ENCODE measurements around the gene PLEKHA6. TPM values are rescaled to one million over a fixed set of nuclear protein-coding genes. Genes with fewer than 3 reads are reported as not detected.
A peak's percentile ranks its signal among the peaks of the same experiment; 100 is the strongest.

Gene PLEKHA6
- total RNA-seq, 1 experiment from 2014 or later = 5.5 TPM

GRCh38 chr1:204384636-204385352, 25.1 kb upstream of the PLEKHA6 start:
- 0 out of 2 replicates have a peak, but pooled peaks cover 5% of the 10 kb centered on the region for H3K27me3 ChIP-seq (ENCODE audit: control insufficient read depth, insufficient read depth, low read length)
- CTCF ChIA-PET = interaction anchor here (0.7 to 1.2 kb wide), 2 partner anchors 14 to 74 kb away, joined by 3 to 5 read pairs; no protein-coding TSS in a partner anchor
- POLR2A ChIA-PET = no interaction called here
- intact Hi-C loops (cut with micrococcal nuclease; ENCODE audit: unreplicated experiment) = no loop called here
- no peaks in the 10 kb centered on the region for H3K4me1 ChIP-seq (ENCODE audit: control insufficient read depth, insufficient read depth, low read length)
- no peak for DNase-seq (ENCODE audit: low read depth, low spot score)
- no TSS peak for BruUV-seq (replicated peaks)
- in situ Hi-C loops (cut with HindIII; ENCODE audit: low pct_unique_long_range_greater_than_20kb, low sequenced_read_pairs) = no loop called here
- no peaks in the 10 kb centered on the region for H3K9me3 ChIP-seq (ENCODE audit: control insufficient read depth, insufficient read depth, low read depth, low read length)
- H3K36me3 ChIP-seq (ENCODE audit: control insufficient read depth, insufficient read depth, low read length) = no peaks in the 10 kb centered on the region
- no peak for TF ChIP-seq REST (IDR thresholded peaks at IDR 0.05; ENCODE audit: insufficient read depth in 1 of 2, low read depth in 2 of 2, low read length in 1 of 2)
- TF ChIP-seq TCF7L2 (IDR thresholded peaks at IDR 0.05; ENCODE audit: low read depth, low read length) = no peak
- TF ChIP-seq, protein P1, sequence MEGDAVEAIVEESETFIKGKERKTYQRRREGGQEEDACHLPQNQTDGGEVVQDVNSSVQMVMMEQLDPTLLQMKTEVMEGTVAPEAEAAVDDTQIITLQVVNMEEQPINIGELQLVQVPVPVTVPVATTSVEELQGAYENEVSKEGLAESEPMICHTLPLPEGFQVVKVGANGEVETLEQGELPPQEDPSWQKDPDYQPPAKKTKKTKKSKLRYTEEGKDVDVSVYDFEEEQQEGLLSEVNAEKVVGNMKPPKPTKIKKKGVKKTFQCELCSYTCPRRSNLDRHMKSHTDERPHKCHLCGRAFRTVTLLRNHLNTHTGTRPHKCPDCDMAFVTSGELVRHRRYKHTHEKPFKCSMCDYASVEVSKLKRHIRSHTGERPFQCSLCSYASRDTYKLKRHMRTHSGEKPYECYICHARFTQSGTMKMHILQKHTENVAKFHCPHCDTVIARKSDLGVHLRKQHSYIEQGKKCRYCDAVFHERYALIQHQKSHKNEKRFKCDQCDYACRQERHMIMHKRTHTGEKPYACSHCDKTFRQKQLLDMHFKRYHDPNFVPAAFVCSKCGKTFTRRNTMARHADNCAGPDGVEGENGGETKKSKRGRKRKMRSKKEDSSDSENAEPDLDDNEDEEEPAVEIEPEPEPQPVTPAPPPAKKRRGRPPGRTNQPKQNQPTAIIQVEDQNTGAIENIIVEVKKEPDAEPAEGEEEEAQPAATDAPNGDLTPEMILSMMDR (IDR thresholded peaks at IDR 0.05) = no peak
- no peak for TF ChIP-seq POLR2AphosphoS5 (IDR thresholded peaks at IDR 0.05; ENCODE audit: low read depth, low read length)
- TF ChIP-seq SIN3A (IDR thresholded peaks at IDR 0.05; ENCODE audit: borderline replicate concordance, insufficient read depth, low read depth, low read length) = no peak
- no peak overlapping the region for H3K4me3 ChIP-seq (ENCODE audit: low read depth in 2 of 2, low read length in 2 of 2)
- H3K27ac ChIP-seq (ENCODE audit: low read length) = no peak overlapping the region
- no peak for ATAC-seq

DNA sequence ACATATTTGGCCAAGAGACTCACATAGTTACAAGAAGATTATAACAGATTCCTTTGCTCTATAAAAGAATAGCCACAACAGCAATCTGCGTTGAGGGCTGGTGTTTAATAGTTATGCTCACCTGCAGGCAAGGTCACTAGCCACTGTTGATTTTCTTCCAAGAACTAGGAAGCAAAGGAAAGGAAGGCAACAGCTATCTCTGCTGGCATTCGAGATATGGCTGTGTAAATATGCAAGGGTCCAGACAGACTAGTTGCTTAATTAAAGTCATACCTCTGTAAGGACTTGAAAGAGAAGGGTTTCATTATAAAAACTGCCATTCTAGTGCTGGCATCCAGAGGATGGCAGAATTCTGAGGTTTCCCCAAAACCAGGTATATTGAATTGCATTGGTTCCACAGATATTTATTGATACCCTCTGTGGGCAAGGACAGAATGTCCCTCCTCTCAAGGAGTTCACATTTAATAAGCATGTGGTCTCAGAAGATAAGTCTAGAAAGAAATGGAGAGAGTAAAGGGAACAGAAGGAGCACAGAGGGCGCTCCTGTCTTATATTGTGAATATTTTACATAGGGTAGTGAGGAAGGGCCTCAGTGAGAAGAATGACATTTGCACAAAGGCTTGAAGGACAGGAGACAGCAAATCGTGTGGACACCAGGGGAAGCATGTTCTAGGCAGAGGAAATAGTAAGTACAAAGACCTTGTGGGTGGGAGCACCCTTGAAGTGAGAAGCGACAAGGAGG, 23.6 kb upstream of the PLEKHA6 start:
- no peak for DNase-seq (ENCODE audit: low read depth, low spot score)
- no peak for TF ChIP-seq SIN3A (IDR thresholded peaks at IDR 0.05; ENCODE audit: borderline replicate concordance, insufficient read depth, low read depth, low read length)
- TF ChIP-seq, protein P1 (IDR thresholded peaks at IDR 0.05) = 0 out of 2 replicates have a peak, but pooled peaks have one; percentile 29
- no peaks in the 10 kb centered on the region for H3K36me3 ChIP-seq (ENCODE audit: control insufficient read depth, insufficient read depth, low read length)
- ATAC-seq = no peak
- intact Hi-C loops (cut with micrococcal nuclease; ENCODE audit: unreplicated experiment) (no loop called here), in situ Hi-C loops (cut with HindIII; ENCODE audit: low pct_unique_long_range_greater_than_20kb, low sequenced_read_pairs) (no loop called here)
- no peak overlapping the region for H3K4me3 ChIP-seq (ENCODE audit: low read depth in 2 of 2, low read length in 2 of 2)
- ChIA-PET POLR2A (no interaction called here), CTCF (no interaction called here)
- H3K27me3 ChIP-seq (ENCODE audit: control insufficient read depth, insufficient read depth, low read length) = peaks cover 7% of the 10 kb centered on the region; the same call in 1 of the 2 replicates
- no TSS peak for BruUV-seq (replicated peaks)
- no peak overlapping the region for H3K27ac ChIP-seq (ENCODE audit: low read length)
- H3K9me3 ChIP-seq (ENCODE audit: control insufficient read depth, insufficient read depth, low read depth, low read length) = no peaks in the 10 kb centered on the region
- peaks cover 3% of the 10 kb centered on the region for H3K4me1 ChIP-seq (ENCODE audit: control insufficient read depth, insufficient read depth, low read length)

All from Panc1 (cell line).